B cell (primary cell): Measurements from ENCODE around the gene AK8. TPM values are rescaled to one million over a fixed set of nuclear protein-coding genes. Genes with fewer than 3 reads are reported as not detected.

Experiments used
- ATAC-seq: fragments of 200-7000 bp; cut with Tn5 transposase; one replicate; pipeline ENCODE4 v1.10.0; 2021; ENCODE audit warnings: low read depth, mild to moderate bottlenecking, moderate number of reproducible peaks, moderate library complexity
- CTCF ChIA-PET: fragments of 350-600 bp; sonication (Branson Sonifier 250); formaldehyde crosslinking; loops from one replicate; lab custom pipeline; 2021; ENCODE audit warnings: antibody characterized with exemption, inconsistent platforms; lab: Charles Lee
- POLR2A ChIA-PET: fragments of 350-600 bp; sonication (Branson Sonifier 250); formaldehyde crosslinking; loops from one replicate; lab custom pipeline; 2021; ENCODE audit warnings: antibody characterized with exemption; lab: Charles Lee
- DNase-seq: peaks from one replicate; pipeline ENCODE4 v3.0.0; 2013
- H2AFZ ChIP-seq: 2 replicates; pipeline ENCODE4 v1.6.1; 2012; ENCODE audit warnings: mild to moderate bottlenecking, low read depth, low read length; ENCODE audit not compliant: insufficient read depth, poor library complexity, severe bottlenecking
- H3K27ac ChIP-seq, 2 donors: 1 replicate in 1 of 2; 2 replicates in 1 of 2; pipeline ENCODE4 v1.5.1; 2012 to 2013; ENCODE audit warnings: low read length in 2 of 2, mild to moderate bottlenecking in 2 of 2, moderate library complexity in 1 of 2
- H3K27me3 ChIP-seq, 4 experiments: fragments of 200-600 bp in 1 of 4; sonication (generic) in 1 of 4; replicated peaks in 1 of 4; 1 replicate in 2 of 4; 2 replicates in 2 of 4; pipeline versions ENCODE4 v1.6.1 to v1.7.0; 2013 to 2016; ENCODE audit warnings: low read length in 3 of 4, mild to moderate bottlenecking in 2 of 4, mixed read lengths in 1 of 4, moderate library complexity in 1 of 4; ENCODE audit not compliant: insufficient read depth in 4 of 4, control insufficient read depth in 3 of 4; ENCODE audit errors: control extremely low read depth in 1 of 4
- H3K36me3 ChIP-seq, 2 experiments: replicated peaks in 1 of 2; 1 replicate in 1 of 2; 2 replicates in 1 of 2; pipeline versions ENCODE4 v1.6.1 to v1.7.1; 2013; ENCODE audit warnings: low read length in 1 of 2; ENCODE audit not compliant: insufficient read depth in 2 of 2, control insufficient read depth in 1 of 2; ENCODE audit errors: control extremely low read depth in 1 of 2, extremely low read depth in 1 of 2
- H3K4me1 ChIP-seq, 2 donors: fragments of 200-600 bp in 1 of 2; sonication (generic) in 1 of 2; 1 replicate in 1 of 2; 2 replicates in 1 of 2; pipeline versions ENCODE4 v1.5.1 to v1.6.1; 2013 to 2017; ENCODE audit warnings: low read length in 2 of 2; ENCODE audit not compliant: control insufficient read depth in 2 of 2, insufficient read depth in 2 of 2
- H3K4me2 ChIP-seq: replicated peaks from 2 replicates; pipeline ENCODE3; 2012; ENCODE audit warnings: mild to moderate bottlenecking, low read depth, low read length; ENCODE audit not compliant: poor library complexity, severe bottlenecking
- H3K4me3 ChIP-seq, 5 experiments: fragments of 200-600 bp in 1 of 5; sonication (generic) in 1 of 5; 1 replicate in 3 of 5; 2 replicates in 2 of 5; pipeline versions ENCODE4 v1.5.1 to v1.7.0; 2011 to 2016; ENCODE audit warnings: low read length in 4 of 5, mild to moderate bottlenecking in 4 of 5, low read depth in 2 of 5, control low read depth in 1 of 5, moderate library complexity in 1 of 5; ENCODE audit not compliant: insufficient read depth in 1 of 5; ENCODE audit errors: control extremely low read depth in 1 of 5, extremely low read depth in 1 of 5
- H3K79me2 ChIP-seq: fragments of 200-600 bp; sonication (generic); one replicate; pipeline ENCODE4 v1.6.0; 2016; ENCODE audit warnings: low read length; ENCODE audit not compliant: control insufficient read depth, insufficient read depth
- H3K9ac ChIP-seq: fragments of 200-600 bp; sonication (generic); 2 replicates; pipeline ENCODE4 v1.6.1; 2017; ENCODE audit warnings: mild to moderate bottlenecking, low read length, moderate library complexity
- H3K9me3 ChIP-seq, 3 donors: one replicate each; pipeline versions ENCODE4 v1.6.1 to v1.7.1; 2013; ENCODE audit warnings: low read length in 2 of 3; ENCODE audit not compliant: control insufficient read depth in 2 of 3, insufficient read depth in 1 of 3; ENCODE audit errors: control extremely low read depth in 1 of 3
- H4K20me1 ChIP-seq: 2 replicates; pipeline ENCODE4 v1.6.0; 2012; ENCODE audit warnings: mild to moderate bottlenecking, low read length; ENCODE audit not compliant: insufficient read depth, control insufficient read depth, poor library complexity, severe bottlenecking
- H3K27ac Mint-ChIP-seq: one replicate; pipeline ENCODE4 v1.8.0; 2021; ENCODE audit warnings: mixed read lengths
- H3K27me3 Mint-ChIP-seq: one replicate; pipeline ENCODE4 v1.8.0; 2021; ENCODE audit warnings: mixed read lengths
- H3K4me1 Mint-ChIP-seq: one replicate; pipeline ENCODE4 v1.8.0; 2021; ENCODE audit warnings: mixed read lengths
- H3K4me3 Mint-ChIP-seq: one replicate; pipeline ENCODE4 v1.8.0; 2021; ENCODE audit warnings: mixed read lengths
- H3K9me3 Mint-ChIP-seq: one replicate; pipeline ENCODE4 v1.8.0; 2022; ENCODE audit warnings: mixed read lengths; ENCODE audit not compliant: insufficient read depth
- CTCF ChIP-seq: fragments of 200-600 bp; IDR thresholded peaks from one replicate; pipeline ENCODE4 v1.8.0; 2022; ENCODE audit warnings: antibody characterized with exemption, mild to moderate bottlenecking
- EZH2 ChIP-seq: IDR thresholded peaks from 2 replicates; pipeline ENCODE4 v1.6.1; 2012; ENCODE audit warnings: borderline replicate concordance, low read depth, mild to moderate bottlenecking, moderate library complexity, low read length; ENCODE audit not compliant: insufficient read depth, poor library complexity, severe bottlenecking
- WGBS: methylation state at CpG from one replicate; pipeline ENCODE4 v1.1.5; 2013; ENCODE audit warnings: missing lambda C conversion rate; ENCODE audit not compliant: insufficient coverage; 5-methylcytosine and 5-hydroxymethylcytosine counted together
- intact Hi-C: fragments of 100-400 bp; cut with micrococcal nuclease; formaldehyde crosslinking; loops from one replicate; pipeline ENCODE4 v1.10.0; 2022
- polyA plus RNA-seq: library from polyadenylated mRNA; depleted of rRNA; stranded (reverse); fragments of >200 nt; gene quantifications from 2 replicates; pipeline ENCODE4 v1.2.3, GENCODE V29; 2012
- total RNA-seq, 2 donors: library from RNA; stranded (reverse); fragments of 120-200 nt in 1 of 2; gene quantifications; 1 replicate in 1 of 2; 2 replicates in 1 of 2; pipeline versions ENCODE4 v1.2.3 to v1.2.4, GENCODE V29; 2013 to 2022

The AK8 gene
- total and polyA plus RNA-seq, 2 donors (not counting 1 experiment from before 2014, with no cell fraction given) = 1.9 to 8.6 TPM

- H3K4me1 ChIP-seq = peaks cover 0 to 5% of the 10 kb centered on the region in 2 donors
- 36% methylated on average over 8 of the region's 11 CpGs for WGBS
- Mint-ChIP-seq H3K9me3 (no peaks in the 10 kb centered on the region), H3K4me1 (peaks cover 9% of the 10 kb centered on the region), H3K27me3 (no peaks in the 10 kb centered on the region), H3K4me3 (no peak overlapping the region), H3K27ac (no peak overlapping the region)
- H3K9me3 ChIP-seq = no peaks in the 10 kb centered on the region
- ATAC-seq (peak; percentile 96), DNase-seq (peak; percentile 89)
- H3K27ac ChIP-seq = peak overlapping the region in 1 of 2 donors; percentile 35
- no peaks in the 10 kb centered on the region for H3K79me2 ChIP-seq
- intact Hi-C loops = loop anchor here (1.0 to 10.0 kb wide), 5 partner anchors 24 to 490 kb away; partner anchors contain the start of genes AK8, CFAP77, GTF3C4 and SPACA9
- H3K36me3 ChIP-seq = peaks cover 5 to 77% of the 10 kb centered on the region in 2 experiments
- no peak overlapping the region for H3K4me2 ChIP-seq
- H4K20me1 ChIP-seq = no peaks in the 10 kb centered on the region
- no peaks in the 10 kb centered on the region for H3K27me3 ChIP-seq
- H3K9ac ChIP-seq = no peak overlapping the region
- TF ChIP-seq EZH2 (no peak), CTCF (peak; percentile 92)
- no peak overlapping the region for H3K4me3 ChIP-seq
- POLR2A ChIA-PET = interaction anchor here (1.1 kb wide), 1 partner anchor 13 kb away, joined by 4 read pairs; no protein-coding TSS in a partner anchor
- H2AFZ ChIP-seq = no peak overlapping the region
- CTCF ChIA-PET = interaction anchor here (0.6 to 4.5 kb wide), 35 partner anchors 8 to 1849 kb away, joined by 3 to 38 read pairs (median 5); partner anchors contain the start of genes AK8, DDX31, GTF3C4 and SPACA9
These were observed 24.1 kb upstream of the AK8 start for GRCh38 chr9:132901858-132902831.

- ChIA-PET CTCF (interaction anchor here (0.6 to 1.6 kb wide), 3 partner anchors 37 to 124 kb away, joined by 3 to 4 read pairs (median 4); no protein-coding TSS in a partner anchor), POLR2A (no interaction called here)
- no peaks in the 10 kb centered on the region for H4K20me1 ChIP-seq
- H3K4me3 ChIP-seq = no peak overlapping the region
- ATAC-seq = no peak
- H3K9ac ChIP-seq = no peak overlapping the region
- no peaks in the 10 kb centered on the region for H3K27me3 Mint-ChIP-seq
- H3K27ac ChIP-seq = no peak overlapping the region
- TF ChIP-seq CTCF (no peak), EZH2 (no peak)
- H3K4me2 ChIP-seq = no peak overlapping the region
- no peaks in the 10 kb centered on the region for H3K9me3 Mint-ChIP-seq
- no peaks in the 10 kb centered on the region for H3K27me3 ChIP-seq
- no peak for DNase-seq
- H2AFZ ChIP-seq = no peak overlapping the region
- H3K4me1 Mint-ChIP-seq = peaks cover 10% of the 10 kb centered on the region
- H3K79me2 ChIP-seq = no peaks in the 10 kb centered on the region
- intact Hi-C loops = no loop called here
- H3K4me1 ChIP-seq = peaks cover 0 to 5% of the 10 kb centered on the region in 2 donors
- no peak overlapping the region for H3K27ac Mint-ChIP-seq
- no peak overlapping the region for H3K4me3 Mint-ChIP-seq
- H3K9me3 ChIP-seq = no peaks in the 10 kb centered on the region
- WGBS = 100% methylated on average over 3 of the region's 7 CpGs
- peaks cover 5 to 70% of the 10 kb centered on the region in 2 experiments for H3K36me3 ChIP-seq
These were observed 20.0 kb upstream of the AK8 start for GRCh38 chr9:132898051-132898450.
